H9 (cell line): ENCODE measurements around the gene COMT. TPM values are rescaled to one million over a fixed set of nuclear protein-coding genes. Genes with fewer than 3 reads are reported as not detected.

Experiments used
- DNase-seq: peaks from one replicate; pipeline ENCODE4 v3.0.0-alpha.2; 2017
- H2AFZ ChIP-seq: one replicate; pipeline ENCODE4 v1.6.1; 2013; ENCODE audit warnings: mild to moderate bottlenecking, low read length, control low read depth, moderate library complexity
- H2AK5ac ChIP-seq: 2 replicates; pipeline ENCODE4 v1.6.1; 2013; ENCODE audit warnings: low read length, control low read depth, mixed read lengths; ENCODE audit not compliant: insufficient read length
- H2BK120ac ChIP-seq: one replicate; pipeline ENCODE4 v1.6.1; 2013; ENCODE audit warnings: low read depth, mild to moderate bottlenecking, low read length, control low read depth, inconsistent platforms; ENCODE audit not compliant: poor library complexity, severe bottlenecking
- H2BK12ac ChIP-seq: 2 replicates; pipeline ENCODE4 v1.6.1; 2013; ENCODE audit warnings: low read length, control low read depth, mixed read lengths, low read depth; ENCODE audit not compliant: insufficient read length
- H2BK15ac ChIP-seq: 2 replicates; pipeline ENCODE4 v1.6.1; 2013; ENCODE audit warnings: low read depth, low read length, control low read depth
- H2BK20ac ChIP-seq: one replicate; pipeline ENCODE4 v1.6.1; 2013; ENCODE audit warnings: low read depth, mild to moderate bottlenecking, low read length, control low read depth, inconsistent platforms; ENCODE audit not compliant: poor library complexity, severe bottlenecking
- H2BK5ac ChIP-seq: 2 replicates; pipeline ENCODE4 v1.6.1; 2013; ENCODE audit warnings: low read length, control low read depth, mixed read lengths; ENCODE audit not compliant: insufficient read length
- H3K14ac ChIP-seq: 2 replicates; pipeline ENCODE4 v1.6.1; 2013; ENCODE audit warnings: low read length, control low read depth; ENCODE audit not compliant: insufficient read depth
- H3K18ac ChIP-seq: 2 replicates; pipeline ENCODE4 v1.6.1; 2013; ENCODE audit warnings: low read depth, mild to moderate bottlenecking, mixed read lengths, low read length, control low read depth; ENCODE audit not compliant: insufficient read length
- H3K23ac ChIP-seq: 2 replicates; pipeline ENCODE4 v1.6.1; 2013; ENCODE audit warnings: low read length, control low read depth, mixed read lengths, low read depth; ENCODE audit not compliant: insufficient read length
- H3K23me2 ChIP-seq: 2 replicates; pipeline ENCODE4 v1.6.1; 2013; ENCODE audit warnings: low read depth, mild to moderate bottlenecking, mixed read lengths, low read length, control low read depth; ENCODE audit not compliant: insufficient read length, poor library complexity, severe bottlenecking
- H3K27ac ChIP-seq: 2 replicates; pipeline ENCODE4 v1.5.1; 2013; ENCODE audit warnings: low read length, control low read depth, mixed read lengths, low read depth; ENCODE audit not compliant: insufficient read length
- H3K27me3 ChIP-seq: 2 replicates; pipeline ENCODE4 v1.6.1; 2013; ENCODE audit warnings: low read length, control low read depth, inconsistent platforms; ENCODE audit not compliant: insufficient read depth
- H3K4ac ChIP-seq: 2 replicates; pipeline ENCODE4 v1.6.1; 2013; ENCODE audit warnings: low read depth, mild to moderate bottlenecking, control low read depth, inconsistent platforms, low read length, moderate library complexity
- H3K4me1 ChIP-seq: 2 replicates; pipeline ENCODE4 v1.6.1; 2013; ENCODE audit warnings: low read length, control low read depth, inconsistent platforms; ENCODE audit not compliant: insufficient read depth
- H3K4me2 ChIP-seq: 2 replicates; pipeline ENCODE4 v1.6.1; 2013; ENCODE audit warnings: low read length, control low read depth, mixed read lengths; ENCODE audit not compliant: insufficient read length, insufficient read depth
- H3K56ac ChIP-seq: 2 replicates; pipeline ENCODE4 v1.6.1; 2013; ENCODE audit warnings: low read depth, mild to moderate bottlenecking, mixed read lengths, low read length, control low read depth; ENCODE audit not compliant: insufficient read length
- H3K79me1 ChIP-seq: 2 replicates; pipeline ENCODE4 v1.6.1; 2013; ENCODE audit warnings: low read depth, mild to moderate bottlenecking, moderate library complexity, low read length, control low read depth, inconsistent platforms; ENCODE audit not compliant: insufficient read depth, poor library complexity, severe bottlenecking
- H3K79me2 ChIP-seq: 2 replicates; pipeline ENCODE4 v1.6.1; 2013; ENCODE audit warnings: low read length, control low read depth, inconsistent platforms; ENCODE audit not compliant: insufficient read depth
- H3K9ac ChIP-seq: 2 replicates; pipeline ENCODE4 v1.6.1; 2013; ENCODE audit warnings: low read length, control low read depth, mixed read lengths; ENCODE audit not compliant: insufficient read length; ENCODE audit errors: extremely low read depth
- H3K9me3 ChIP-seq: one replicate; pipeline ENCODE4 v1.6.1; 2013; ENCODE audit warnings: low read depth, low read length, inconsistent platforms; ENCODE audit not compliant: control insufficient read depth
- H3T11ph ChIP-seq: one replicate; pipeline ENCODE4 v1.6.1; 2013; ENCODE audit warnings: mild to moderate bottlenecking, low read length, control low read depth, inconsistent platforms
- H4K20me1 ChIP-seq: one replicate; pipeline ENCODE4 v1.6.1; 2013; ENCODE audit not compliant: control insufficient read depth, insufficient read length, insufficient read depth
- H4K5ac ChIP-seq: 2 replicates; pipeline ENCODE4 v1.6.1; 2013; ENCODE audit warnings: low read depth, mild to moderate bottlenecking, mixed read lengths, low read length, control low read depth; ENCODE audit not compliant: insufficient read length
- H4K8ac ChIP-seq: replicated peaks from 2 replicates; pipeline ENCODE4 v1.6.1; 2013; ENCODE audit warnings: low read length, control low read depth, mixed read lengths, low read depth; ENCODE audit not compliant: insufficient read length
- H4K91ac ChIP-seq: 2 replicates; pipeline ENCODE4 v1.6.1; 2013; ENCODE audit warnings: low read depth, mild to moderate bottlenecking, moderate library complexity, mixed read lengths, low read length, control low read depth; ENCODE audit not compliant: insufficient read length
- H3K27ac Mint-ChIP-seq, 3 experiments: 2 replicates in 2 of 3; 3 replicates in 1 of 3; pipeline ENCODE4 v1.8.0; 2020 to 2021; ENCODE audit warnings: mixed read lengths in 3 of 3, mild to moderate bottlenecking in 1 of 3, moderate library complexity in 1 of 3
- H3K27me3 Mint-ChIP-seq: 2 replicates; pipeline ENCODE4 v1.8.0; 2021; ENCODE audit warnings: low read depth, mild to moderate bottlenecking, moderate library complexity, mixed read lengths
- H3K36me3 Mint-ChIP-seq, 3 experiments: 2 replicates in 2 of 3; 3 replicates in 1 of 3; pipeline ENCODE4 v1.8.0; 2020 to 2021; ENCODE audit warnings: low read depth in 3 of 3, mixed read lengths in 3 of 3; ENCODE audit not compliant: insufficient read depth in 1 of 3
- H3K4me1 Mint-ChIP-seq, 2 experiments: 2 replicates each; pipeline ENCODE4 v1.8.0; 2020; ENCODE audit warnings: mixed read lengths in 2 of 2
- H3K4me3 Mint-ChIP-seq, 2 experiments: 2 replicates in 1 of 2; 3 replicates in 1 of 2; pipeline ENCODE4 v1.8.0; 2020 to 2021; ENCODE audit warnings: mild to moderate bottlenecking in 2 of 2, mixed read lengths in 2 of 2, moderate library complexity in 1 of 2
- H3K9me3 Mint-ChIP-seq, 2 experiments: 2 replicates in 1 of 2; 3 replicates in 1 of 2; pipeline ENCODE4 v1.8.0; 2020; ENCODE audit warnings: mild to moderate bottlenecking in 2 of 2, mixed read lengths in 2 of 2, moderate library complexity in 1 of 2
- CTCF ChIP-seq: fragments of 200-600 bp; sonication (generic); conservative IDR thresholded peaks from 3 replicates; pipeline ENCODE4 v1.8.0; 2021; ENCODE audit warnings: antibody characterized with exemption, mild to moderate bottlenecking
- WGBS: extraction: QIAGEN DNeasy Blood & Tissue Kit; methylation state at CpG from one replicate; pipeline ENCODE4 v1.1.7; 2013; ENCODE audit warnings: missing lambda C conversion rate, low lambda C conversion rate, mixed read lengths; ENCODE audit not compliant: insufficient read length; ENCODE audit errors: extremely low coverage; 5-methylcytosine and 5-hydroxymethylcytosine counted together
- total RNA-seq: library from RNA; stranded (reverse); gene quantifications from 2 replicates; pipeline ENCODE4 v1.2.1, GENCODE V29; 2021

The COMT gene
- total RNA-seq, 1 experiment from 2014 or later = 42.2 TPM

- Histone ChIP-seq H4K91ac (no peak overlapping the region), H3K56ac (no peak overlapping the region), H4K5ac (no peak overlapping the region), H3K14ac (no peak overlapping the region), H3K79me2 (no peaks in the 10 kb centered on the region), H4K8ac (no peak overlapping the region), H3K4me2 (no peak overlapping the region), H4K20me1 (no peaks in the 10 kb centered on the region), H3K4me1 (no peaks in the 10 kb centered on the region; the same call in 1 of the 2 replicates), H2BK20ac (no peak overlapping the region), H3K27me3 (no peaks in the 10 kb centered on the region), H3T11ph (no peak overlapping the region), H2AFZ (no peak overlapping the region), H3K23me2 (no peaks in the 10 kb centered on the region), H3K18ac (no peak overlapping the region), H2BK120ac (no peak overlapping the region), H3K79me1 (no peaks in the 10 kb centered on the region), H3K4ac (no peak overlapping the region), H2AK5ac (no peak overlapping the region), H3K27ac (no peak overlapping the region), H3K9ac (no peak overlapping the region), H2BK12ac (no peak overlapping the region), H3K23ac (no peak overlapping the region), H2BK5ac (no peak overlapping the region), H2BK15ac (no peak overlapping the region), H3K9me3 (no peaks in the 10 kb centered on the region)
- no peak for DNase-seq
- H3K27ac Mint-ChIP-seq = no peak overlapping the region
- no peaks in the 10 kb centered on the region; a peak in 1 of 5 replicates for H3K9me3 Mint-ChIP-seq
- H3K27me3 Mint-ChIP-seq = no peaks in the 10 kb centered on the region
- WGBS = no CpG with 5 or more reads among the region's 17 CpGs
- peaks cover 11 to 18% of the 10 kb centered on the region in 2 experiments for H3K4me1 Mint-ChIP-seq
- TF ChIP-seq CTCF = no peak
- peaks cover 10 to 36% (median 27%) of the 10 kb centered on the region in 3 experiments; a peak in 5 of 7 replicates for H3K36me3 Mint-ChIP-seq
- H3K4me3 Mint-ChIP-seq = no peak overlapping the region
These were observed 37.2 kb downstream of the COMT start for GRCh38 chr22:19978748-19979147.
